ENCODE data around the gene HPCAL1. TPM values are rescaled to one million over a fixed set of nuclear protein-coding genes. Genes with fewer than 3 reads are reported as not detected.
"Not testable (repeated sequence)": the region's sequence is repeated elsewhere in the genome, so short reads cannot be mapped to it uniquely, and the experiment has no call there.

HPCAL1 gene
- total and polyA plus RNA-seq, 4 donors: 122 to 147 (median 136) TPM

DNA sequence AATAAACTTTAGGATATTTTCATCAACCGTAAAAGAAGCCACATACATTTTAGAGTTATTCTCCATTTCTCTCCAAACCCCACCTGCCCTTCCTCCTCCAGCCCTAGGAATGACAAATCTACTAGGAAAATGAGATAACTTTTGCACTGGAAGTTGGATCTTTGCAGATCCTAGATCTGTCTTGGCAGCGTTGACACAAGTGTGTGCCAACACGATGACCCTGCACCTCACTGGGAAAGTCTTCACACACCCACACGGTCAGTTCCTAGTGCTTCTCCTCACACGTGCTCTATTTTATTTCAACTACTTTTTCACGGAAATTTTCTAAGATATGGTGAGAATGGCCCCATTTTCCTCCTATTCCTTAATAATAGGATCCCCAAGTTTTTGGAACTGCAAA, 14.1 kb upstream of the HPCAL1 start:
- H3K9ac ChIP-seq (ENCODE audit: insufficient read depth in 1 of 2, low read length in 2 of 2): no peak overlapping the region
- H3K27ac ChIP-seq (ENCODE audit: low read depth in 1 of 2, low read length in 1 of 2): no peak overlapping the region
- TF ChIP-seq, protein P1, sequence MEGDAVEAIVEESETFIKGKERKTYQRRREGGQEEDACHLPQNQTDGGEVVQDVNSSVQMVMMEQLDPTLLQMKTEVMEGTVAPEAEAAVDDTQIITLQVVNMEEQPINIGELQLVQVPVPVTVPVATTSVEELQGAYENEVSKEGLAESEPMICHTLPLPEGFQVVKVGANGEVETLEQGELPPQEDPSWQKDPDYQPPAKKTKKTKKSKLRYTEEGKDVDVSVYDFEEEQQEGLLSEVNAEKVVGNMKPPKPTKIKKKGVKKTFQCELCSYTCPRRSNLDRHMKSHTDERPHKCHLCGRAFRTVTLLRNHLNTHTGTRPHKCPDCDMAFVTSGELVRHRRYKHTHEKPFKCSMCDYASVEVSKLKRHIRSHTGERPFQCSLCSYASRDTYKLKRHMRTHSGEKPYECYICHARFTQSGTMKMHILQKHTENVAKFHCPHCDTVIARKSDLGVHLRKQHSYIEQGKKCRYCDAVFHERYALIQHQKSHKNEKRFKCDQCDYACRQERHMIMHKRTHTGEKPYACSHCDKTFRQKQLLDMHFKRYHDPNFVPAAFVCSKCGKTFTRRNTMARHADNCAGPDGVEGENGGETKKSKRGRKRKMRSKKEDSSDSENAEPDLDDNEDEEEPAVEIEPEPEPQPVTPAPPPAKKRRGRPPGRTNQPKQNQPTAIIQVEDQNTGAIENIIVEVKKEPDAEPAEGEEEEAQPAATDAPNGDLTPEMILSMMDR (IDR thresholded peaks at IDR 0.05; ENCODE audit: control extremely low read depth, extremely low read depth): no peak
- H3K4me3 ChIP-seq: no peak overlapping the region
- WGBS, 2 donors: 88 to 89% methylated on average over 6 of the region's 6 CpGs
- ATAC-seq (ENCODE audit: insufficient read depth, low FRiP score) (no peak), DNase-seq (no peak)
- H3K36me3 ChIP-seq (ENCODE audit: control insufficient read depth in 4 of 4, insufficient read depth in 4 of 4, low read length in 4 of 4): no peaks in the 10 kb centered on the region
- no peaks in the 10 kb centered on the region for H3K27me3 ChIP-seq (ENCODE audit: control insufficient read depth in 3 of 3, insufficient read depth in 3 of 3, low read length in 2 of 3)
- H3K9me3 ChIP-seq (ENCODE audit: control insufficient read depth in 4 of 4, insufficient read depth in 3 of 4, low read length in 3 of 4): no peaks in the 10 kb centered on the region
- H3K4me1 ChIP-seq (ENCODE audit: control insufficient read depth in 5 of 5, insufficient read depth in 5 of 5, low read length in 5 of 5): peaks cover 0 to 19% (median 4%) of the 10 kb centered on the region in 5 donors

DNA sequence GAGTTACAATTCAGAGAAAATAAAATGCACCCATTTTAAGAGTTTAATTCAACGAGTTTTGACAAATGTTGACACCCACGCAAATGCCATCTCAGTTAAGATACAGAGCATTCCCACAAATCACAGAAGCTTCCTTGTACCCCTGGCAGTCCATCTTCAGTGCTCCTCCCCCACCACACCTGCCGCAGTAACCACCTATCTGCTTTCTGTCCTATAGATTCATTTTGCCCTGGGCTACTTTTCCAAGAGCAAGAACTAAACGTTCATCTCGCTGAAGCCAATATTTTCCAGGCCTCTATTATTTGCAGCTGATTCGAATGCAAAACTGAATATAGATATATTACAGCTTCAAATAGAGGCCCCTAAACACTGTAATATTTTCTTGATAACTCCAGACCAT, 13.4 kb upstream of the HPCAL1 start:
- no peak overlapping the region for H3K4me3 ChIP-seq
- DNase-seq: no peak
- H3K4me1 ChIP-seq (ENCODE audit: control insufficient read depth in 5 of 5, insufficient read depth in 5 of 5, low read length in 5 of 5): peaks cover 0 to 19% (median 4%) of the 10 kb centered on the region in 5 donors
- no peak overlapping the region for H3K9ac ChIP-seq (ENCODE audit: insufficient read depth in 1 of 2, low read length in 2 of 2)
- 92 to 95% methylated on average over 6 of the region's 6 CpGs for WGBS, 2 donors
- H3K9me3 ChIP-seq (ENCODE audit: control insufficient read depth in 4 of 4, insufficient read depth in 3 of 4, low read length in 3 of 4): peaks cover 0 to 2% (median 0%) of the 10 kb centered on the region in 4 donors
- TF ChIP-seq, protein P1 (IDR thresholded peaks at IDR 0.05; ENCODE audit: control extremely low read depth, extremely low read depth): no peak
- no peaks in the 10 kb centered on the region for H3K36me3 ChIP-seq (ENCODE audit: control insufficient read depth in 4 of 4, insufficient read depth in 4 of 4, low read length in 4 of 4)
- no peak overlapping the region for H3K27ac ChIP-seq (ENCODE audit: low read depth in 1 of 2, low read length in 1 of 2)
- no peak for ATAC-seq (ENCODE audit: insufficient read depth, low FRiP score)
- no peaks in the 10 kb centered on the region for H3K27me3 ChIP-seq (ENCODE audit: control insufficient read depth in 3 of 3, insufficient read depth in 3 of 3, low read length in 2 of 3)

DNA sequence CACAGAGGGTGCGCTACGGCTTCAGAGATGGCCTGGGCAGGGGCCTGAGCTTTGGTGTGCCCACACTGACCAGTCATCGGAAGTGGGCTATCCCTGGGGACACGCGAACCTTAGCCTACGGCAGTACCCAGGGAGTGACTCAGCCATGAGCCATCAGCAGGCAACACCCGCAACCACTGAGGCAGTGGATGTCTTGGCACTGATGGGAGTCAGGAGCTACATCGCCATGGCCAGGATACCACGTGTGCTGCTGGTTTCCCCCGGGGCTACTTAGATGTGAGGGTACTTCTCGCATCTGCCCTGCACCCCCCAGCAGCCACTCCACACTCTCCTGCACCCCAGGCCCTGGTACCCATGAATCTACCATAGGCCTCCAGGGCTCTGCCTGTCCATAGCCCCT, 12.8 kb upstream of the HPCAL1 start:
- H3K4me1 ChIP-seq (ENCODE audit: control insufficient read depth in 5 of 5, insufficient read depth in 5 of 5, low read length in 5 of 5): peaks cover 0 to 19% (median 4%) of the 10 kb centered on the region in 5 donors
- H3K27ac ChIP-seq (ENCODE audit: low read depth in 1 of 2, low read length in 1 of 2): no peak overlapping the region
- DNase-seq (no peak), ATAC-seq (ENCODE audit: insufficient read depth, low FRiP score) (no peak)
- H3K36me3 ChIP-seq (ENCODE audit: control insufficient read depth in 4 of 4, insufficient read depth in 4 of 4, low read length in 4 of 4): no peaks in the 10 kb centered on the region
- TF ChIP-seq, protein P1 (IDR thresholded peaks at IDR 0.05; ENCODE audit: control extremely low read depth, extremely low read depth): no peak
- no peaks in the 10 kb centered on the region for H3K27me3 ChIP-seq (ENCODE audit: control insufficient read depth in 3 of 3, insufficient read depth in 3 of 3, low read length in 2 of 3)
- peaks cover 0 to 4% (median 0%) of the 10 kb centered on the region in 4 donors for H3K9me3 ChIP-seq (ENCODE audit: control insufficient read depth in 4 of 4, insufficient read depth in 3 of 4, low read length in 3 of 4)
- H3K9ac ChIP-seq (ENCODE audit: insufficient read depth in 1 of 2, low read length in 2 of 2): no peak overlapping the region
- H3K4me3 ChIP-seq: no peak overlapping the region
- 92 to 94% methylated on average over 11 of the region's 11 CpGs for WGBS, 2 donors

DNA sequence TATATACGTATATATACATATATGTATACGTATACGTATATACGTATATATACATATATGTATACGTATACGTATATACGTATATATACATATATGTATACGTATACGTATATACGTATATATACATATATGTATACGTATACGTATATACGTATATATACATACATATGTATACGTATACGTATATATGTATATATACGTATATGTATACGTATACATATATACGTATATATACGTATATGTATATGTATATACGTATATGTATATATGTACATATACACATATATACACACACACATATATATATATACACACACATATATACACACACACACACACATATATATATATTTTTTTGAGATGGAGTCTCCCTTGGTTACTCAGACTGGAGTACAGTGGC, 11.3 kb upstream of the HPCAL1 start:
- not testable (repeated sequence) for H3K4me3 ChIP-seq; H3K9me3 ChIP-seq (ENCODE audit: control insufficient read depth in 4 of 4, insufficient read depth in 3 of 4, low read length in 3 of 4); H3K27me3 ChIP-seq (ENCODE audit: control insufficient read depth in 3 of 3, insufficient read depth in 3 of 3, low read length in 2 of 3); H3K9ac ChIP-seq (ENCODE audit: insufficient read depth in 1 of 2, low read length in 2 of 2); H3K27ac ChIP-seq (ENCODE audit: low read depth in 1 of 2, low read length in 1 of 2); H3K36me3 ChIP-seq (ENCODE audit: control insufficient read depth in 4 of 4, insufficient read depth in 4 of 4, low read length in 4 of 4); ATAC-seq (ENCODE audit: insufficient read depth, low FRiP score); DNase-seq; H3K4me1 ChIP-seq (ENCODE audit: control insufficient read depth in 5 of 5, insufficient read depth in 5 of 5, low read length in 5 of 5)
- WGBS, 2 donors: 81 to 96% methylated on average over 14 to 17 of the region's 20 CpGs
